Mucosa of descending colon (tissue), 3 donors: Measurements from ENCODE around the gene PAM. TPM values are rescaled to one million over a fixed set of nuclear protein-coding genes. Genes with fewer than 3 reads are reported as not detected.

Experiments
- ATAC-seq: fragments of 200-7000 bp; cut with Tn5 transposase; one replicate; pipeline ENCODE4 v1.9.1; 2020; ENCODE audit warnings: mild to moderate bottlenecking, moderate library complexity
- DNase-seq, 3 donors: peaks; one replicate each; pipeline ENCODE4 v3.0.0-alpha.2; 2020
- H3K36me3 ChIP-seq: fragments of 200-600 bp; one replicate; pipeline ENCODE4 v1.8.0; 2021; ENCODE audit warnings: low read depth, mild to moderate bottlenecking
- H3K4me1 ChIP-seq: fragments of 200-600 bp; one replicate; pipeline ENCODE4 v1.8.0; 2021; ENCODE audit warnings: low read depth, mild to moderate bottlenecking
- H3K4me3 ChIP-seq: fragments of 200-600 bp; one replicate; pipeline ENCODE4 v1.8.0; 2021; ENCODE audit warnings: mild to moderate bottlenecking
- H3K9me3 ChIP-seq: fragments of 200-600 bp; one replicate; pipeline ENCODE4 v1.8.0; 2021; ENCODE audit warnings: mild to moderate bottlenecking
- intact Hi-C, 2 donors: fragments of 100-400 bp; cut with DNase I in 1 of 2; cut with micrococcal nuclease in 1 of 2; formaldehyde crosslinking; loops; one replicate each; pipeline versions ENCODE4 v1.11.0 to v1.11.1; 2022; cut with DNase I, micrococcal nuclease
- total RNA-seq, 3 donors: library from RNA; stranded (reverse); fragmentation: NEBNext Ultra II Directional in 2 of 3; extraction: Animal tissue kit (Norgen Biotek cat#: 25700) in 2 of 3; gene quantifications; one replicate each; pipeline versions ENCODE4 v1.2.1 to v1.2.4, GENCODE V29; 2021 to 2023
- TF ChIP-seq, protein P1 (sequence below): fragments of 200-600 bp; IDR thresholded peaks from one replicate; pipeline ENCODE4 v1.8.0; 2022; ENCODE audit warnings: antibody characterized with exemption, mild to moderate bottlenecking
- donor health status: DM: no; HTN: no; CAD: no; lungs with moderate emphysema.
- donor health status: DM: no; HTN: no; CAD: no.
- donor health status: DM: no; HTN: yes; CAD: no.

The PAM gene
- total RNA-seq, 3 donors from 2014 or later: 59.7 to 164 (median 64.4) TPM

DNA sequence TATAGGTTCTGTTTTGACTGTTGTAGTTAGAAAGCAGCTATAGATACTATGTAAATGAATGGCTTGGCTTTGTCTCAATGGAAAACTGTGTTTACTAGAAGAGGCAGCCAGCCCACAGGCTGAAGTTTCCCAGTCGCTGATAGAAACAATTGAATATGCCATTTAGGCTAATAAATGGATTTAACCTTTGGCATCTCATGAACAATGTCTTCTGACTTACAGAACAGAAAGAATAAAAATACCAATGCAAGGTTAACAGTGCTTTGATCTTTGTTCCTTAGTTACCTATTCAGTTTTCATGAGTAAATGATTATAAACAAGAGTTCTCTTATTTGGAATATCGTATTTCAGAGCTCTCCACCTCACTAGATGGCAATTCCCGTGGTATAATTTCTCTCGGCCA, 120.6 kb downstream of the PAM start:
- Histone ChIP-seq H3K4me1 (peaks cover 4% of the 10 kb centered on the region), H3K36me3 (no peaks in the 10 kb centered on the region), H3K9me3 (no peaks in the 10 kb centered on the region), H3K4me3 (no peak overlapping the region)
- DNase-seq: no peak
- ATAC-seq: no peak
- TF ChIP-seq, protein P1, sequence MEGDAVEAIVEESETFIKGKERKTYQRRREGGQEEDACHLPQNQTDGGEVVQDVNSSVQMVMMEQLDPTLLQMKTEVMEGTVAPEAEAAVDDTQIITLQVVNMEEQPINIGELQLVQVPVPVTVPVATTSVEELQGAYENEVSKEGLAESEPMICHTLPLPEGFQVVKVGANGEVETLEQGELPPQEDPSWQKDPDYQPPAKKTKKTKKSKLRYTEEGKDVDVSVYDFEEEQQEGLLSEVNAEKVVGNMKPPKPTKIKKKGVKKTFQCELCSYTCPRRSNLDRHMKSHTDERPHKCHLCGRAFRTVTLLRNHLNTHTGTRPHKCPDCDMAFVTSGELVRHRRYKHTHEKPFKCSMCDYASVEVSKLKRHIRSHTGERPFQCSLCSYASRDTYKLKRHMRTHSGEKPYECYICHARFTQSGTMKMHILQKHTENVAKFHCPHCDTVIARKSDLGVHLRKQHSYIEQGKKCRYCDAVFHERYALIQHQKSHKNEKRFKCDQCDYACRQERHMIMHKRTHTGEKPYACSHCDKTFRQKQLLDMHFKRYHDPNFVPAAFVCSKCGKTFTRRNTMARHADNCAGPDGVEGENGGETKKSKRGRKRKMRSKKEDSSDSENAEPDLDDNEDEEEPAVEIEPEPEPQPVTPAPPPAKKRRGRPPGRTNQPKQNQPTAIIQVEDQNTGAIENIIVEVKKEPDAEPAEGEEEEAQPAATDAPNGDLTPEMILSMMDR: no peak
- intact Hi-C loops: no loop called here

DNA sequence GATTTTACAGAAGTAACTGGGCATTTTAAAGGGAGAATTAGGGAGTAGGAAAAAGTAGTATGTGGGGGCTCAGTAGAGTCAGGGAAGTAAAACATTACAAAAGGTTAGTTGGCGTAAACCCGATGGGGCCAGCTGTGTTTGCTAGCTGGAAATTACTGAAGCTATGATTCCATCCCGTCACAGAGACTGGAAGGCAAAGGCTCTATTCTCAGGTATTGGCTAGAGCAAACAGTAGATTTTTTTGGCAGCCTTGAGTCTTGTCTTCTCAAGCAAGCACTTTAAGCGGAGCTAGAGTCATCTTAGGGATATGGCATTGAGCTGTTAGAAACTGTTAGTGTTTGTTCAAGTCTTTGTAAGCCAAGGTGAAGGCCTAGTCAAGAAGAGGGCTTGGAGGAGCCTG, 121.5 kb downstream of the PAM start:
- intact Hi-C loops: no loop called here
- Histone ChIP-seq H3K36me3 (no peaks in the 10 kb centered on the region), H3K4me3 (no peak overlapping the region), H3K4me1 (peaks cover 4% of the 10 kb centered on the region), H3K9me3 (no peaks in the 10 kb centered on the region)
- TF ChIP-seq, protein P1: no peak
- DNase-seq: no peak
- ATAC-seq: no peak

DNA sequence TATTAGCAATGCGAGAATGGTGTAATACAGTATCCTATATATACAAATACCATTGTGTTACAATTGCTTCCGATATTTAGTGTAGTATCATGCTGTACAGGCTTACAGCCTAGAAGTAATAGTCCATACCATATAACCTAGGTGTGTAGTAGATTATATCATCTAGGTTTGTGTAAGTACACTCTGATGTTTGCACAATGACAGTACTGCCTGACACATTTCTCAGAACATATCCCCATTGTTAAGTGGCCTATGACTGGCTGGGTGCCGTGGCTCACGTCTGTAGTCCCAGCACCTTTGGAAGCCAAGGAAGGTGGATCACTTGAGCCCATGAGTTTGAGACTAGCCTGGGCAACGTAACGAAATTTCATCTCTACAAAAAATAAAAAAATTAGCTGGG, 124.6 kb downstream of the PAM start:
- no peak for DNase-seq
- peak; percentile 94 for ATAC-seq
- H3K4me3 ChIP-seq: no peak overlapping the region
- peaks cover 4% of the 10 kb centered on the region for H3K4me1 ChIP-seq
- intact Hi-C loops: no loop called here
- no peaks in the 10 kb centered on the region for H3K9me3 ChIP-seq
- H3K36me3 ChIP-seq: no peaks in the 10 kb centered on the region
- TF ChIP-seq, protein P1: no peak

DNA sequence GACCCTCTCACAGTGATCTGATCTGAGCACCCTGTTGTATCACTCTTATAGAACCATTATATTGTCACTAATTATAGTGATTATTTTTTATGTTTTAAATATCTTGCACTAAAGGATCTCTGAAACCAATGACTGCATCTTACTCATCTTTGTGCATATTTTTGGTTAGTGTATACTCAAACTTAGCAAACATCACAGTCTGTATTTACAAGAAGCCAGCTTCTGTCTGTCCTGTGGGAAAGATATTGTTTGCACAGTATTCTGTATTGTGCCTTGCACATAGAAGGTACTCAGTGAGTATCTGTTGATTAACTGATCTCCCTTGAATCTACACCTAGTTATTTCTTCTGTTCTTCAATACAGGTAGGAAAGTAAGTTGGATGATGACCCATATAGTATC, 131.5 kb downstream of the PAM start:
- TF ChIP-seq, protein P1: no peak
- ATAC-seq (no peak), DNase-seq (no peak)
- Histone ChIP-seq H3K4me3 (no peak overlapping the region), H3K4me1 (no peaks in the 10 kb centered on the region), H3K36me3 (no peaks in the 10 kb centered on the region), H3K9me3 (no peaks in the 10 kb centered on the region)
- intact Hi-C loops: no loop called here

DNA sequence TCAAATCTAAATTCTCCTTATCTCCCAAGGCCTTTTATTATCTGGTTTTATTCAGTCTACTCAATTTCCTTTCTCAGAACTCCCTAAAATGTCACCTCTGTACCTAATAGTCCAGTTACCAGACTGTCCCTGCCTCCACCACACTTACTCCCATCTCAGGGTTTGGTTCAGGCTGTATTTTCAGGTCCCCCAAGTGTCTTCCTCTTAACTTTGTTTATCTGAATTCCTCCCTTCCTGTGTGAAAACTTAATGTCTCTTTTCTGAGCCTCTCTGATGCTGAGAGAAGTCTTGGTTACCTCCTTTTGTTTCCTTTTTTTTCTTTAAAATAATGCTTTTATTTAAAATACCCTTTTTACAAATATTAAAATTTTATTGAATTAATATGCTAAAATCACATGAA, 133.4 kb downstream of the PAM start:
- no peaks in the 10 kb centered on the region for H3K36me3 ChIP-seq
- DNase-seq (no peak), ATAC-seq (no peak)
- intact Hi-C loops: no loop called here
- no peaks in the 10 kb centered on the region for H3K4me1 ChIP-seq
- TF ChIP-seq, protein P1: no peak
- H3K4me3 ChIP-seq: no peak overlapping the region
- H3K9me3 ChIP-seq: no peaks in the 10 kb centered on the region

DNA sequence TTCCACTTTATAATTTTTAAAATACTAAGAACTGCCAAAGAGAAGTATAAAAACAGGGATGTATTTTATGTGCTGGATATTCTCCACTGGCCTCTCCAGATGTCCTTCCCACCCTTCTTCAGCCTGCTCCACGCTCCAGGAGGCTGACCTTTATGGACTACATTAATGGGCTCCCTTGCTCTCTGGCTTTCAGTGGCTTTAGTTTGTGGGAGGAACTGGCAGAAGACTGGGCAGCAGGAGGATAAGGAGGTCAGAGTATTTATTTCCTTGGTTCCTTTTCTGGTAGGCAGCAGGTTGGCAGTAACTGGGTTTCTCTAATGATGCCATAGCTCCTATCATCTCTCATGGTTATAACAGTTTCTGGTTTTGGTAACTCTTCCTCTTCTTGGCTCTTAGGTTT, 133.9 kb downstream of the PAM start:
- Histone ChIP-seq H3K4me3 (no peak overlapping the region), H3K4me1 (no peaks in the 10 kb centered on the region), H3K36me3 (no peaks in the 10 kb centered on the region), H3K9me3 (no peaks in the 10 kb centered on the region)
- no peak for DNase-seq
- intact Hi-C loops: no loop called here
- TF ChIP-seq, protein P1: no peak
- no peak for ATAC-seq
